ENCODE data around the gene GRID2.

- TF ChIP-seq, protein P1, sequence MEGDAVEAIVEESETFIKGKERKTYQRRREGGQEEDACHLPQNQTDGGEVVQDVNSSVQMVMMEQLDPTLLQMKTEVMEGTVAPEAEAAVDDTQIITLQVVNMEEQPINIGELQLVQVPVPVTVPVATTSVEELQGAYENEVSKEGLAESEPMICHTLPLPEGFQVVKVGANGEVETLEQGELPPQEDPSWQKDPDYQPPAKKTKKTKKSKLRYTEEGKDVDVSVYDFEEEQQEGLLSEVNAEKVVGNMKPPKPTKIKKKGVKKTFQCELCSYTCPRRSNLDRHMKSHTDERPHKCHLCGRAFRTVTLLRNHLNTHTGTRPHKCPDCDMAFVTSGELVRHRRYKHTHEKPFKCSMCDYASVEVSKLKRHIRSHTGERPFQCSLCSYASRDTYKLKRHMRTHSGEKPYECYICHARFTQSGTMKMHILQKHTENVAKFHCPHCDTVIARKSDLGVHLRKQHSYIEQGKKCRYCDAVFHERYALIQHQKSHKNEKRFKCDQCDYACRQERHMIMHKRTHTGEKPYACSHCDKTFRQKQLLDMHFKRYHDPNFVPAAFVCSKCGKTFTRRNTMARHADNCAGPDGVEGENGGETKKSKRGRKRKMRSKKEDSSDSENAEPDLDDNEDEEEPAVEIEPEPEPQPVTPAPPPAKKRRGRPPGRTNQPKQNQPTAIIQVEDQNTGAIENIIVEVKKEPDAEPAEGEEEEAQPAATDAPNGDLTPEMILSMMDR (IDR thresholded peaks at IDR 0.05; ENCODE audit: low read depth, low read length, missing input control): no peak
- no peak for TF ChIP-seq ATF3 (IDR thresholded peaks at IDR 0.05)
- TF ChIP-seq EGR1 (IDR thresholded peaks at IDR 0.05; ENCODE audit: low read depth in 2 of 2): no peak
- no peak for TF ChIP-seq MAX (IDR thresholded peaks at IDR 0.05)
- no peak for TF ChIP-seq RAD21 (IDR thresholded peaks at IDR 0.05)
- TF ChIP-seq SP1 (IDR thresholded peaks at IDR 0.05): no peak
- TF ChIP-seq TAF1 (conservative IDR thresholded peaks at IDR 0.05): no peak
- TF ChIP-seq, protein P2, sequence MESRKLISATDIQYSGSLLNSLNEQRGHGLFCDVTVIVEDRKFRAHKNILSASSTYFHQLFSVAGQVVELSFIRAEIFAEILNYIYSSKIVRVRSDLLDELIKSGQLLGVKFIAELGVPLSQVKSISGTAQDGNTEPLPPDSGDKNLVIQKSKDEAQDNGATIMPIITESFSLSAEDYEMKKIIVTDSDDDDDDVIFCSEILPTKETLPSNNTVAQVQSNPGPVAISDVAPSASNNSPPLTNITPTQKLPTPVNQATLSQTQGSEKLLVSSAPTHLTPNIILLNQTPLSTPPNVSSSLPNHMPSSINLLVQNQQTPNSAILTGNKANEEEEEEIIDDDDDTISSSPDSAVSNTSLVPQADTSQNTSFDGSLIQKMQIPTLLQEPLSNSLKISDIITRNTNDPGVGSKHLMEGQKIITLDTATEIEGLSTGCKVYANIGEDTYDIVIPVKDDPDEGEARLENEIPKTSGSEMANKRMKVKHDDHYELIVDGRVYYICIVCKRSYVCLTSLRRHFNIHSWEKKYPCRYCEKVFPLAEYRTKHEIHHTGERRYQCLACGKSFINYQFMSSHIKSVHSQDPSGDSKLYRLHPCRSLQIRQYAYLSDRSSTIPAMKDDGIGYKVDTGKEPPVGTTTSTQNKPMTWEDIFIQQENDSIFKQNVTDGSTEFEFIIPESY (IDR thresholded peaks at IDR 0.05): no peak
- TF ChIP-seq, protein P3, sequence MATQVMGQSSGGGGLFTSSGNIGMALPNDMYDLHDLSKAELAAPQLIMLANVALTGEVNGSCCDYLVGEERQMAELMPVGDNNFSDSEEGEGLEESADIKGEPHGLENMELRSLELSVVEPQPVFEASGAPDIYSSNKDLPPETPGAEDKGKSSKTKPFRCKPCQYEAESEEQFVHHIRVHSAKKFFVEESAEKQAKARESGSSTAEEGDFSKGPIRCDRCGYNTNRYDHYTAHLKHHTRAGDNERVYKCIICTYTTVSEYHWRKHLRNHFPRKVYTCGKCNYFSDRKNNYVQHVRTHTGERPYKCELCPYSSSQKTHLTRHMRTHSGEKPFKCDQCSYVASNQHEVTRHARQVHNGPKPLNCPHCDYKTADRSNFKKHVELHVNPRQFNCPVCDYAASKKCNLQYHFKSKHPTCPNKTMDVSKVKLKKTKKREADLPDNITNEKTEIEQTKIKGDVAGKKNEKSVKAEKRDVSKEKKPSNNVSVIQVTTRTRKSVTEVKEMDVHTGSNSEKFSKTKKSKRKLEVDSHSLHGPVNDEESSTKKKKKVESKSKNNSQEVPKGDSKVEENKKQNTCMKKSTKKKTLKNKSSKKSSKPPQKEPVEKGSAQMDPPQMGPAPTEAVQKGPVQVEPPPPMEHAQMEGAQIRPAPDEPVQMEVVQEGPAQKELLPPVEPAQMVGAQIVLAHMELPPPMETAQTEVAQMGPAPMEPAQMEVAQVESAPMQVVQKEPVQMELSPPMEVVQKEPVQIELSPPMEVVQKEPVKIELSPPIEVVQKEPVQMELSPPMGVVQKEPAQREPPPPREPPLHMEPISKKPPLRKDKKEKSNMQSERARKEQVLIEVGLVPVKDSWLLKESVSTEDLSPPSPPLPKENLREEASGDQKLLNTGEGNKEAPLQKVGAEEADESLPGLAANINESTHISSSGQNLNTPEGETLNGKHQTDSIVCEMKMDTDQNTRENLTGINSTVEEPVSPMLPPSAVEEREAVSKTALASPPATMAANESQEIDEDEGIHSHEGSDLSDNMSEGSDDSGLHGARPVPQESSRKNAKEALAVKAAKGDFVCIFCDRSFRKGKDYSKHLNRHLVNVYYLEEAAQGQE (IDR thresholded peaks at IDR 0.05): no peak
Observed at GRCh38 chr4:93066749-93067148, 763.0 kb downstream of the GRID2 start.

Data from liver (tissue), 3 donors.